Right ventricle myocardium superior (tissue), 1 donor: ENCODE data around the gene CDC45. TPM values are rescaled to one million over a fixed set of nuclear protein-coding genes. Genes with fewer than 3 reads are reported as not detected.

Source experiments
- ATAC-seq: fragments of 200-7000 bp; cut with Tn5 transposase; one replicate; pipeline ENCODE4 v1.9.1; 2020; ENCODE audit warnings: mild to moderate bottlenecking; ENCODE audit not compliant: poor library complexity
- DNase-seq: peaks from one replicate; pipeline ENCODE4 v3.0.0-alpha.2; 2020
- intact Hi-C: fragments of 100-400 bp; cut with DNase I; formaldehyde crosslinking; loops from one replicate; pipeline ENCODE4 v1.11.2; 2022
- total RNA-seq: library from RNA; stranded (reverse); fragmentation: NEBNext Ultra II Directional; extraction: Animal tissue kit (Norgen Biotek cat#: 25700); gene quantifications from one replicate; pipeline ENCODE4 v1.2.1, GENCODE V29; 2021
- donor health status: DM: no; HTN: yes; CAD: no; lungs with severe emphysema.

The CDC45 gene
- total RNA-seq, 1 donor from 2014 or later, result 0.62 TPM

GRCh38 chr22:19503367-19503766 is 23.6 kb downstream of the CDC45 start:
- DNase-seq, result no peak
- no peak for ATAC-seq
- intact Hi-C loops, result no loop called here

DNA sequence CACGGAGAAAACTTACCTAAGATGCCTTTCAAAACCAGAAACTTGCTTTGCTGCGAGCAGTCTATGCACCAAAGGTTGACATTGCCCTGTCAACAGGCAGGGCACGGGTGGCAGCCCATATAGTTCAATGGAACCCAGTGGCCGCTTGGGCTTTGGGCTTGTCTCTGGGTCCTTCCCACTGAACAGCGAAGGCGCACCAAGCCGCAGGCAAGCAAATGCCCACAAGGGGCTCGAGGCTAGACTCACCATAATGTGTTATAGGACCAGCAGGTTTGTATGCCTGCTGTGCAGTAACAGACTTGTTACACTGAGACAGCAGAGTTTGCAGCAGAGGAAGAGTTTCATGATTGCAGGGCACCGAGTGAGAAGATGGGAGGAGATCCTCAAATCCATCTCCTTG is 24.1 kb downstream of the CDC45 start:
- ATAC-seq, result no peak
- intact Hi-C loops, result no loop called here
- no peak for DNase-seq

DNA sequence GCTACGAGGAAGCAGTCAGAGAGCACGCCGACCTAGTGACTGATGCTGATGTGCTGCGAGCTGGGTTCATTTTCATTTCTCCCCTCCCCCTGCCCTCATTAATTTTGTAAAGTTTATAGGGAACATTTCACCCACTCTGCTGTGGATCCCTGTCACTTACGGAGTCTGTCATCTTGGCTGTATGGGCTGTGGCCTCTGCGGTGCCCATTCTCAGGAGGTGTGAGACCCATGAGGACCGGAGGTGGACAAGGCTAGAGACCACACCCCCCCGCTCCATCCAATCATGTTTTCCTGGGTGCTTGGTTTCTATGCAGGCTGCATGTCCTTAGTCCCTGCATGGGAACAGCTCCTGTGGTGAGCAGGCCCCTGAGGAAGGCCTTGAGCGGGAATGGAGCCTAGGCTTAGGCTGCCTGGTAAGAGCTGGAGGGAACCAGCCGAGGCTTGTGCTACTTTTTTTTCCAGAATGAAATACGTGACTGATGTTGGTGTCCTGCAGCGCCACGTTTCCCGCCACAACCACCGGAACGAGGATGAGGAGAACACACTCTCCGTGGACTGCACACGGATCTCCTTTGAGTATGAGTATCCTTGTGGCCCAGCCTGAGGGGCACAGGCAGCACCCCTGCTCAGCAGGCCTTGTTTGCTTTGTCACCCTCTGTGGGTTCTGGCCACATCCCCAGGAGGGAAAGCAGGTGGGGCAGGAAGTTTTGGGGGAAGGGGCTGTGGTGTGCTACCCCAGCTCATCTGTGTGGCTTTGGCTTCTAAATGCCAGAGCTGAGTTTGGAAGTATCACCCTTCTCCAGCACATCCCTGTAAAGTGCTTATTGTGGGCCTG is 25.4 kb downstream of the CDC45 start:
- DNase-seq, result no peak
- no peak for ATAC-seq
- intact Hi-C loops, result no loop called here

DNA sequence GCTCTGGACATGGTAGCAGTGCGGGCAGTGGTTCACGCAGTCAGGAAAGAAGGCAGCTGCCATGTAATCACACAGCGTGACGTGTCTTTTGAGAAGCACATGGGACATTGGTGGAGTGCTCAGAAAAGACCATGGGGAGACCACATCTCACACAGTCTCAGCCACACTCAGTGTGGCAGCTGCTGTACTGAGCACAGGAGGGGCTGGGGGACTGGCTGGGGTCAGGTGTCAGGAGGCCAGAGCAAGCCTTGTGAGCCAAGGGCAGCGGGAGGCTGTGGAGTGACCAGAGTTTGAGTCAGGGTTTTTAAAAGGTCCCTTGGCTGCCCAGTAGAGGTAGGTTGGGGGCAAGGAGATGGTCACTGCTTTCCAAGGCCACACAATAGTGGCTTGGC is 26.0 kb downstream of the CDC45 start:
- intact Hi-C loops, result no loop called here
- no peak for DNase-seq
- ATAC-seq, result no peak

DNA sequence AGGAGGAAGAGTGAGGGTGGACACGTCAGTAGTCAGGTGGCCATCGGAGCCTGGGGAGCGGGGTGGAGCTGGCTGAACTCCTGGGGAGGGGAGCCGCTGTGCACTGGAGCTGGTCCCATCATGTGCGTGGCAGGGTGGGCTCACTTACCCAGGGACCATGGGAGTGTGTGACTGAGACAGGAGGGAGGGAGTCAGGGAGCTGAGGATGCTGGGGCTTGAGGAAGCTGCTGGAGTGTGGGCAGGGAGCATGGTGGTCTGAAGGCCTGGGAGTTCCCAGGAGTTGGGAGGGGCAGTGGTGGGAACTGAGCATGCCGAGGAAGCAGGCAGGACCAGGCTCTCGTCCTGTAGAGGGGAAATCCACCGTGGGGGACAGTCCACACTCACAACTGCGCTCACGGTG is 26.5 kb downstream of the CDC45 start:
- ATAC-seq (no peak), DNase-seq (no peak)
- intact Hi-C loops, result no loop called here

GRCh38 chr22:19507534-19507861 is 27.8 kb downstream of the CDC45 start:
- no peak for DNase-seq
- intact Hi-C loops, result no loop called here
- no peak for ATAC-seq

DNA sequence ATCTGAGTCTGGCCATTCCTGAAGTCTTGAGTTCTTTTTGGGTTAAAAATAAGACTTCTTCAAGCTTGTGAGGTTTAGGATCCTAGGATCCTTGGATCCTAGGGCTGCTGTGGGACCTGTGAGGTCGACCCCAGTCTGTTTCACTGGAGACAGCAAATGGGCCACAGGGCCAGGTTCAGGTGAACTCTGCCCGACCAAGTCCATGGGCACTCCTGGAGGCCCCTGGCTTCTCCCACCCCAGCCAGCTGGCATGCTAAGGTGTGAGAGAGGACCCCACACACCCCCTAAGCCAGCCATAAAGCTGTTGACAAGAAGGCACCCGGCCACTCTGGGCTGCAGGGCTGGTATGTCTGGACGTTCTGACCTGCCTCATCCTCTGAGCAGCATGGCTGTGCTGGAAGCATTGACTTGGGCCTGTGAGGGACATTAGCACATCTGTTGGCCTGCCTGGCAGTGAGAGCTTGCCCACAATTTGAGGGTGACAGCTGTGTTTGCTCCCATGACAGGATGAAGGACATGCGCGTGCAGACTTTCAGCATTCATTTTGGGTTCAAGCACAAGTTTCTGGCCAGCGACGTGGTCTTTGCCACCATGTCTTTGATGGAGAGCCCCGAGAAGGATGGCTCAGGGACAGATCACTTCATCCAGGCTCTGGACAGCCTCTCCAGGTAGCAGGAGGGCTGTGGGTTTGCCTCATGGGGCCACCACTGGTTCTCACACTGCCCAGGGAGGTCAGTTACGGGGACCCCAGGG is 28.5 kb downstream of the CDC45 start:
- DNase-seq (peak; percentile 31), ATAC-seq (no peak)
- intact Hi-C loops, result no loop called here

DNA sequence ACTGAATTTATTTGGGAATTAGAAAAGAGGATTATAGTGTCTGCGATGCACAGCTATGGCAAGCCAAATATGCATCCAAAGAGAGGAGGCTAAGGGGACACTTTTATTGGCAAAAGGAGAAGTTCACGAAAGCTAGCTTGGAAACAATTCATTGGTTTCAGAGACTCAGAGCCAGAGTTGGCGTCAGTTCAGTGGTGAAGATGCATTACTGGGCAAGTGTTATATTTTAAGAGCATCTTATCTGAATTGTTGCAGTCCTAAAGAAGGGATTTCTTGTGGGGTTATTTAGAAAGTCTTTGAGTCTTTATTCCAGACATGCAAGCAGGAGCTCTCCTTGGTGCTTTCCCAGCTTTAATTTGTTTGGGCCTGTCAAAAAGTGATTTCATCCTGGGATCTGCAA is 29.5 kb downstream of the CDC45 start:
- intact Hi-C loops, result no loop called here

GRCh38 chr22:19509923-19510322 is 30.2 kb downstream of the CDC45 start:
- ATAC-seq (no peak), DNase-seq (no peak)
- intact Hi-C loops, result no loop called here

More for the DNA sequence above, 29.5 kb downstream of the CDC45 start:
- ATAC-seq (no peak), DNase-seq (no peak)

DNA sequence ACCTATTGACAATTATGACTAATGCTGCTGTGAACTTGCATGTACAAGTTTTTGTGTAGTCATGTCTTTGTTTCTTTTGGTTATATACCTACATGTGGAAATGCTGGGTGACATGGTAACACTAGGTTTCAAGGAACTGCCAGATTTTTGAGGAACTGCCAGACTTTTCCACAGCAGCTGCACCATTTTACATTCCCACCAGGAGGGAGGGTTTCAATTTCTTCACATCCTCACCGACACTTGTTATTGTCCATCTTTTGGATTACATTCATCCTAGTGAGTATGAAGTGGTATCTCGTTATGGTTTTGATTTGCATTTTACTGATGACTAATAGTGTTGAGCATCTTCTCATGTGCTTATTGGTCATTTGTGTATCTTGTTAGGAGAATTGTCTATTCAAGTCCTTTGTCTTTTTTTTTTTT is 31.2 kb downstream of the CDC45 start:
- no peak for DNase-seq
- intact Hi-C loops, result no loop called here
- no peak for ATAC-seq

DNA sequence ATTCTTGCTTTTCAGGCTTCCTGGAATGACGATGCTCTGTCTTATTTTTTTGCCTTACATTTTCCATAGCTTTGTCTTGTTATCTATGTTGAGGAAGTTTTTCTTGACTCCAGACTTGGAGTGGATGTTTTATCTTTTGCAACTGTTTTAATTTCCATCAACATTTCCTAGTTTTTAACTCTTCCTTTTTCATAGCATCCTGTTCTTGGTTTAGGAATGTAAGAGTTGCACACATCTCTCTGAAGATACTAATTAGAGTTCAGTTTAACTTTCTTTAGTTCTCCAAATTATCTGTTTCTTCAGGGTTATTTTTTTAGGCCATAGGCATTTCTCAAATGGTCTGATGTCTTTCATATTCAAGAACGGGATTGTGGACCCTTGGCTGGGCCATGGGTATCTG is 34.1 kb downstream of the CDC45 start:
- intact Hi-C loops, result no loop called here
- DNase-seq, result no peak
- no peak for ATAC-seq

DNA sequence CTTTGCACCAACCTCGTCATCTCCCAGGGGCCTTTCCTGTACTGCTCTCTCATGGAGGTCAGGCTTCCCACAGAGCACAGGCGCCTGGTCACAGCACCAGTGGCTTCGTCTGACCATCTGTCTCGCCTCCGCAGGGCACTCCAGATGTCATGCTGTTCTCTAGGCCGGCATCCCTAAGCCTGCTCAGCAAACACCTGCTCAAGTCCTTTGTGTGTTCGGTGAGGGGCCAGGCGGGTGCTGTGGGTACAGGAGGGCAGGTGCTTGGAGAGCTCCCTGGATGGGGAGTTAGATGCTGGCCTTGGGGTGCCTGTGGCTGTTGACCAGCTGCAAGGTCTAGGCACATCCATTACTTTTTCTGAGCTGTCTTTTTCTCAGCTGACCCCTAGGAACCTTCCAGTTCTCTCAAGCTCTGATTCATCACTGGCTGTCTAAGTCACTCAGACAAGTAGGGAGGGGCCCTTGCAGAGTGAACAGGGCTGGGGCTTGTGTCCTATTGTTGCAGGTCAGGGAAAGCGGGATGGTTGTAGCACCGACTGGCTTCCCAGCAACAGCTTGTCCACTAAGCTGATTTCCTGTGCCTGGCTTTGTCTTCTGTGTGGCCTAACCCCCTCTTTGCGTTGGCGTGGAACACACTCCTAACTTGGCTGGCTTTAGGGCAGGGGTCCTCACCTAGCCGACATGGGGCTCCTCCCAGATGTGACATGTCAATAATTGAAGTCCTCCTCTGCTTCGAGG is 35.3 kb downstream of the CDC45 start:
- intact Hi-C loops, result no loop called here
- ATAC-seq (no peak), DNase-seq (peak; percentile 22)

DNA sequence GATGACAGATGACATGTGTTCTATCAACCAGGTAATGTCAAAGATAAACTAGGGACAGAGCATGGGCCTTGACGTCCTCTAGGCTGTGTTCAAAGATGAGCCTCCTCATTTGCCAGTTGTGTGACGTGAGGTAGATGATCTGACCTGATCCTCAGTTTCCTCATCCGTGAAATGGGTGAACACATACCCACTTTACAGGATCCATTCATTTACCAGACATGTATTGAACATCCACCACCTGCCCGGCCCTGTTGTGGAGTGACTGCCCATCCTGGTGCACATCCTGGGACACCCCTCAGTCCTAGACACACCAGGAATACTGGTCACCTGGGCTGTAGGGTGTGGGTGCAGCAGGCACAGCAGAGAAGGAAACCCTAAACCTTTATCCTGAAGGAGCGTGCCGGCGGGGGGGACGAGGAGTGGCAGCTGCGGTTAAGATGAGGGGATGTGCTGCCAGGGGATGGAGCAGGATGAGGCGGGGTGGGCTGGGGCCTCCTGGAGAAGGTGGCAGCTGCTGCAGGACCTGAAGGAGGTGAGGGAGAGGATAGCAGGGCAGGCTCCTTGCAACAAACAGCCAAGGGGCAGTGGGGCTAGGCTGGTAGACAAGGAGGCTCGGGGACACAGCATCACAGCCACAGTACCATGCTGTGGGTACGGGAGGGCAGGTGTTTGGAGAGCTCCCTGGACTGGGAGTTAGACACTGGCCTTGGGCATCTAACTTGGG is 36.1 kb downstream of the CDC45 start:
- peak; percentile 21 for DNase-seq
- intact Hi-C loops, result no loop called here
- no peak for ATAC-seq

- DNase-seq (peak; percentile 30), ATAC-seq (no peak)
- intact Hi-C loops, result no loop called here
Observed at GRCh38 chr22:19516378-19517170, 36.9 kb downstream of the CDC45 start.

GRCh38 chr22:19517171-19517500 is 37.4 kb downstream of the CDC45 start:
- ATAC-seq (no peak), DNase-seq (peak; percentile 34)
- intact Hi-C loops, result no loop called here

DNA sequence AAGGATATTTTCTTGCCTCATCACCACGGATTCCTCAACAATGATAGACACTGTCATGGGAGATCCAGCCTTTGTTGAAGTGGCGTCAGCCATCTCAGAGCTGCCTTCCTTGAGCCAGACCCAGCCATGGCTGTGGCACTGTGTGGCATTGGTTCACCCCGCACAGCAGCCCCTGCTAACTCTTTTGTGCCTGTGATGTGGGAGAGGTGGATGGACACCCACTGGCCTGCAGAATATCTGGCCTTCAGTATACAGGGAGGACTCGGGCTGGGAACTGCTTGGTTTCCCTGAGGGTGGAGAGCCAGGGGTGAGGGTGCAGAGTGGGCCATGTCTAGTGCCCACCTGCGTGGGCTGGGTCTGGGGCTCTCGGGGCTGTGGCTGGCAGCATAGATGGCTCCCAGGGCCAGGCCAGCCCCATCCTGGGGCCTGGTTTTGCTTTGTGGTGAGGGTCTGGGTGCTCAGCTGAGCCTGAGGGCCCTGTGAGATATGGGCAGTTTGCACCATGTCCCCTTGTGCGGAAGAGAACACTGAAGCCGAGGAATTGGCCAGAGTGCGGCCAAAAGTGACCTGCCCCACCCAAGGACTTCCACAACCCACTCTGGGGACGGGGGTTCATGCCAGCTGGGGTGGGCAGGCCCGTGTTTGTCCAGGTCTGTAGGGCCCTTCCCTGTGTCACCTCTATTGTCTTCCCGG is 38.3 kb downstream of the CDC45 start:
- no peak for ATAC-seq
- intact Hi-C loops, result no loop called here
- DNase-seq, result peak; percentile 13

GRCh38 chr22:19518635-19519034 is 38.9 kb downstream of the CDC45 start:
- DNase-seq, result peak; percentile 28
- ATAC-seq, result no peak
- intact Hi-C loops, result no loop called here
